C4-2B (cell line): Measurements from ENCODE around the gene MYCT1.
"Not testable (repeated sequence)": the region's sequence is repeated elsewhere in the genome, so short reads cannot be mapped to it uniquely, and the experiment has no call there.

Source experiments
- H3K27ac ChIP-seq: fragments of 450-650 bp; 2 replicates; pipeline ENCODE4 v1.5.1; 2017
- CTCF ChIP-seq: fragments of 450-650 bp; conservative IDR thresholded peaks from 2 replicates; pipeline ENCODE4 v1.5.1; 2017; ENCODE audit warnings: mild to moderate bottlenecking
- ZFX ChIP-seq: fragments of 450-650 bp; IDR thresholded peaks from 2 replicates; pipeline ENCODE4 v1.6.1; 2017

Gene MYCT1

GRCh38 chr6:152680151-152680550 lies 17.5 kb upstream of the MYCT1 start:
- no peak for TF ChIP-seq CTCF
- TF ChIP-seq ZFX: no peak
- H3K27ac ChIP-seq: no peak overlapping the region

GRCh38 chr6:152680879-152681517 lies 16.7 kb upstream of the MYCT1 start:
- TF ChIP-seq ZFX (no peak), CTCF (no peak)

GRCh38 chr6:152682141-152682540 lies 15.6 kb upstream of the MYCT1 start:
- H3K27ac ChIP-seq: no peak overlapping the region

More at GRCh38 chr6:152680879-152681517, 16.7 kb upstream of the MYCT1 start:
- no peak overlapping the region for H3K27ac ChIP-seq

GRCh38 chr6:152682935-152683334 lies 14.8 kb upstream of the MYCT1 start:
- not testable (repeated sequence) for H3K27ac ChIP-seq

More at GRCh38 chr6:152682141-152682540, 15.6 kb upstream of the MYCT1 start:
- TF ChIP-seq CTCF (no peak), ZFX (no peak)

GRCh38 chr6:152685819-152686218 lies 11.9 kb upstream of the MYCT1 start:
- no peak for TF ChIP-seq CTCF
- no peak for TF ChIP-seq ZFX
- H3K27ac ChIP-seq: no peak overlapping the region

- H3K27ac ChIP-seq: no peak overlapping the region
- no peak for TF ChIP-seq ZFX
- no peak for TF ChIP-seq CTCF
These were observed 2.2 kb upstream of the MYCT1 start for GRCh38 chr6:152695372-152696045.

GRCh38 chr6:152696522-152696921 lies 1.2 kb upstream of the MYCT1 start:
- no peak overlapping the region for H3K27ac ChIP-seq
- TF ChIP-seq ZFX (no peak), CTCF (no peak)

GRCh38 chr6:152698692-152699091 lies 995 bp downstream of the MYCT1 start:
- no peak for TF ChIP-seq CTCF
- no peak overlapping the region for H3K27ac ChIP-seq
